T-helper 2 cell (primary cell): ENCODE results near the gene YEATS2.
A peak's percentile ranks its signal among the peaks of the same experiment; 100 is the strongest.

ENCODE experiments used
- DNase-seq, 5 experiments: peaks; one replicate each; pipeline versions ENCODE4 v3.0.0 to v3.0.0-alpha.2; 2012 to 2022

The YEATS2 gene

DNA sequence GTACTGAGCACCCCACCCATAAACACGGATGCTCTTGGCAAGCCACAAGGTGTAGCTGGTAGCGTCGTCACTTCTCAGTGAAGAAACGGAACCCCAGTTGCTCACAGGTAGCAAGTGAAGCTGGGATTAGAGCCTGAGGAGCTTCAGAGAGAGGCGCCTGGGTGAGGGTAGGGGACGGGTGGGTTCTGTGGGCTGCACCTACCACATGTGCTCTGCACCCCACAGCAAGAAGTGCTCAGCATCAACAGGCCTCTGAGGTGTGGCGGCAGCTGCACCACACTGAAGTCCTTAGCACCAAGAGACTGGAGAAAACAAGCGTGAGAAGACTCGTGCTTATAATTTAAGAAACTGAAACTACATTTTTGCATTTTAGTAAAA is 118.0 kb downstream of the YEATS2 start:
- DNase-seq, result peak in 1 of 5 experiments; percentile 56

DNA sequence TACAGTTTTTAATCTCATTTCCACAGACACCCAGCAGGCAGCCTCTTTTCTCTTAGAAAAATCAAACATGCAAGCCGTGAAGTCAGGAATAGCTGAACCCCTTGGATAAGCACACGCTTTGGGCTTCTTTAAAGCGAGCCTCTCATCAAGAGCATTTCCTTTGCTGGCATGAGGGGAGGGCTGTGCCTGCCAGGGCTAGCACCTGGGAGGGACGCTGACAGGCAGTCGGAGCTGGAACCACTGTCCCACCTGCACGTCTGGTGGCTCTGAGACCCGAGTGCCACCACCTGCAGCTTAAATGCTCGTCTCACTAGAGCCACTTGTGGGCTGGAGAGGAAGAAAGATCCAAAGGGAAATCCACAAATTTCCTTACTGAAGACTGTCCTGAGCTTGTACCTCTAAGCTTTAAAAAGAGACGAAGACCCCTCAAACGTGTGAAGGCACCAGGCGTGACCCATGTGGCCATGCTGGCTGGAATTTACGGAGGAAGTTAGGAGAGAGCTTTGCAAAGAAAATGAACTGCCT is 118.4 kb downstream of the YEATS2 start:
- no peak for DNase-seq

DNA sequence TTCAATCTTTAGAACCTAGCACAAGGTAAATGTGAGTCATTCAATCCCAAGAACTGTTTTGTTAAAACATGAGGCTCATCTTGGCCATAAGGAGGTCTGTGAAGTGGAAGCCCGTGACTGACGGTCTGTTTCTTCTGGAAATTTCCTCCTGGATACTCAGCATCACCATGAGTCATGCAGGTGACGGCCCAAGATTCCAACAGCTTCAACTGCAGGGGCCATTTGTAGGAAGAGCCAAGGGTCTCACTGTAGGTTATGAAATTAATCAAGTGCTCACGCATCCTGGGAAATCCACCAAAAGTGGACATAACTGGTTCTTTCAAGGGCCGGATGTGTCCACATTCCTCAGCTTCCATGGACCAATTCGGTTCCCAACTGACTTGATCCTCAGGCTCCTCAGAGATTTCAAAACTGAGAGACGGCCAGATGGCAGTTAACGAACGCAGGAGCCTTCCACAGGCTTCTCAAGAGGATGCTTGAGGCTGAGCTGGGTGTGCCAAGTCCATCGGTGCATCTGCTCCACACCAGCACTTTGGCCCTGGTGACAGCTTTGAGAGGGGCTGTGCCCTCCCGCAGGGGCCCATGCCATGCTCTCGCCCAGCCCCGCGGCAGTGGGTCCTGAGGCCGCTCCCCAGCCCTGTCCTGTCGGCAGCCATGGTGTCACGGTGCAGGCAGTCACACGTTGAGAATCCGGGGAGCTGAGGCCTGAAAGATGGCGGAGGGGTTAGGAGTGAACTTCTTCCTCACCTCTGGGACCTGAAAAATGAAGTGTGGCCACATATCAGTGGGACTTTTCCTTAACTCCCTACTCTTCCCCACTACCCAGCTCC is 119.3 kb downstream of the YEATS2 start:
- no peak for DNase-seq

DNA sequence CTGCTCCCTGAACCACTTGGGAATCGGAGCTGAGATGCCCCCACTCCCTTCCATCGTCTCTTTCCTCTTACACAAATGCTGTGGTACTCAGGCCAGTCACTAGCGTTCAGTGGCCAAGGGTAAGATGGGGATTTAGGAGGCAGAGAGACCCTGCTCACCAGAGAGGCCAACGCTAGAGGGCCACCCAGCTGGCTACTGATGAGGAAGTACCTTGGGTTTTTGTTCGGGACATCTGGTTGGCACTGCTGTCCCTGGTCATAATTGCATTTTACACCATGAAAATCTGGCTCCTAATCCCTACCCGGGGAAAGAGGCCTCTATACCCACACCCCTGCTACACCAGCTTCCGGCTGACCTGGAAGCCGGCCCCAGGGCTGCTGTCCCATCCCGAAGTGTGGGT is 120.0 kb downstream of the YEATS2 start:
- DNase-seq, result no peak

GRCh38 chr3:183818041-183818620 is 120.5 kb downstream of the YEATS2 start:
- no peak for DNase-seq

GRCh38 chr3:183818706-183819624 is 121.4 kb downstream of the YEATS2 start:
- no peak for DNase-seq

DNA sequence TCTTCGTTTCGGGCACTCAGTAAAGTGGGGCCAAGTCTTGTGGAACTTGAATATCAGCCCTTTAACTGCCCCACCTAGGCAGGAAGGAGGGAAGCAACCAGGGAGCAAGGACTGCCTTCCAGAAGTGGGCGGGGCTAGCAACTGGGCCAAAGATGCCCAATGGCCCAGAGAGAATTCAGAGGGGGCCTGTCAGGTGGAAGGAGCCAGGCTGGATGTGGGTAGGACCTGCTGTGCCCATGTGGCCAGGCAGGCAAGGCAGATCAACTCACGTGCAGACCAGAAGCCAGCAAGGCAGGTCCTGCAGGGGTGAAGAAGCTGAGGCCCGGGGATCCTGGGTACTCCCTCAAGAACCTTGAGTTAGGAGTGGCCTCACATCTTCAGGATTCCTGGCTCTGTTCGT is 122.2 kb downstream of the YEATS2 start:
- no peak for DNase-seq

- DNase-seq, result no peak
Measured at GRCh38 chr3:183822631-183823030, 125.0 kb downstream of the YEATS2 start.

- DNase-seq, result no peak
Measured at GRCh38 chr3:183823963-183824362, 126.4 kb downstream of the YEATS2 start.

DNA sequence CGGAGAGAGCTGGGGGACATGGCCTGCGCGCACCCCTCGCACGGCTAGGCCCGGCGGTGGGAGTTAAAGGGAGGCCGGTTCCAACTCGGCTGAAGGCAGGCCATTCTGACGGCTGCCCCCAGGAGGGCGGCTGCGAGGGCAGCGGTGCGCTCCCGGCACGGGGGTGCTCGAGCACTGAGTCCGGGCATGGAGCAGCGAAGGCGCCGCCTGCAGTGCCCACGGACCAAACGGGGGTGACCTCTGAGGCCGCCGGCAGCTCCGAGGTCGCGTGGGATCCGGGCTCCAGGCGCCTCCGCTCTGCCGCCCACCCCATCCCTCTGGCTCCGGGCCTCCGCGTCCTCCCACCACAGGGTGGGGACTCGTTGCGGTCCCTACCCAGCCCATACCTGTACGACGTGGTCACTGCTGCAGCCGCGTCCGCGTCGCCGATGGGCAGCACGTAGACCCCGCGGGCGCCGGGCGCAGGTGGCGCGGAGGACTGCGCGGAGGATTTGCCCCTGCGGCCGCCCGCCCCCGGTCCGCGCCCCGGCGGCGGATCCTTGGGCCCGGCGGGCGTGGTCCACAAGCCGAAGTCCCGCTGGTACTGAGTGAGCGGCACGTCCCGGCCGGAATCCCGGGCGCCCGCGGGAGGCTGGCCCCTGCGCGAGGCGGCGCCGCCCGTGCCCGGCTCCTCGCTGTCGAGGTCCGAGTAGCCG is 127.3 kb downstream of the YEATS2 start:
- DNase-seq, result no peak

- peak in 2 of 5 experiments; percentile 24 to 33 for DNase-seq
Measured at GRCh38 chr3:183825456-183826161, 128.0 kb downstream of the YEATS2 start, which contains the start of gene MAP6D1. Gene MAP6D1, minus strand, starts transcription at chr3:183825577. Its CDS starts 30 bp downstream, at chr3:183825547.

GRCh38 chr3:183826448-183827250 is 129.1 kb downstream of the YEATS2 start:
- no peak for DNase-seq

DNA sequence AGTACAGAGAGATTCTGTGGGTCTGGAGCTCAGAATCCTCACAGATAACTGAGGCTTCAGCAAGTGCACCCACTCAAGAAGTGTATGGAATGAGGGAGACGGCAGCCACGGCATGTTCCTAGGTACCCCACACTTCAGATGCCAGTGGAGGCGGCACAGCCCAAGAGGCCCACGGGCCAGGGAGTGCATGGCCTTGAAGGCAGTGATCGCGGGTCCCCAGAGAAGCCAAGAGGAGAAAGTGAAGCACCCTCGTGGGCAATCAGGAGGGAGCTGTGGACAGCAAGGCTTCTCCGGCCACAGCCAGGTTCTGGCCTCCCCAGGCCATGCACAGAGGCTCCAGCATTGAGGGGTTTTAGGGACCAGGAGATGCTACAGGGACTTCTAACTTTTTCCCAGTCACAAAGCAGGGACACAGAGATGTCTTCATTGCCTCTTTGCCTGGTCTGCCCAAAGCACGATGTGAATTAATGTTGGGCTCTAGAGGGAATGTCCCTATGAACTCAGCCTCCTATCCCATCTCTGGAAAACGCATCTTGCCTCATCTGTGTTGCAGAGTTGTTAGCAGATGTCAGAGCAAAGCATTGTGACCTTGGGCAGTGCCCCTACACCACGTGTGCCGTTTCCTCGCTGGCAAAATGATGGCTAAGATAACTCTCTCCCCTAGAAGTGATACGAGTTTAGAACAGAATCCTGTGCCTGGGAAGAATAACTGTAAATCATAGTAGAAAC is 130.4 kb downstream of the YEATS2 start:
- no peak for DNase-seq

GRCh38 chr3:183828538-183828870 is 130.9 kb downstream of the YEATS2 start:
- DNase-seq, result no peak

DNA sequence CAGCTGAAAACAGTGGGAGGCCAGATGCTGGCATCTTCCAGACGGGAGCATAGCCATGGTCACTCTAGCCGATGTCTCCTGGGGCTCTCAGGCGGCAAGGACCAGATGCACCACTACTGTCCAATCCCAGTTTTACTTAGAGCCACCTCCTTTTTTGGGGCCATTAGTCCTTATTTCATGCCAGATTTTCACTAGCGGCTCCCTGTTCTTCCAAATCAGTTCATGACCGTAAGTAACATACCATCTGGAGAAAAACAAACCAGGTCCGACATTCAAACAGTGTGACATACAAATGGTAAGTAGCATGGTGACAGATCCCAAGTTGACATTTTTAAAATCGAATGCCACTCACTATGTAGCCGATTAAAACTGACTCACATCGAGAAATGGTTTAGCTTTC is 131.9 kb downstream of the YEATS2 start:
- no peak for DNase-seq

DNA sequence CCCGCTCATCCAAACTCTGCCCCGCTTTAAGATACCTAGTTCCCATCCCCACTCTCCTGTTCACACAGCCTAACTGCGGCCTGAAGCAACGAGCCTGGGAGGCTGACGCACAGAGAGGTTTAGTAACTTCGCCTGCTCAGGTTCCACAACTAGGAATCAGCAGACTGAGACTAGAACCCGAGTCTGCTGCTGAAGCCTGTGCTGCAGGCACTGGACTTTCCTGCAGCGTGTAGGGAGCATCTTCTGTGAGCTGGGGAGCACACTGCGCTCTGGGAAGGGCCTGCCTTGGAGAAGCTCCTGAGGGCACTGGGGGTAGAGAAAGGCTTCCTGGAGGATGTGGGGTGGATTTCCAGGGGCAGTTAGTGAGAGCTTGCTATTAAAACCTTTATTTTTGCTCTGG is 132.6 kb downstream of the YEATS2 start:
- no peak for DNase-seq

- DNase-seq, result no peak
Measured at GRCh38 chr3:183833516-183833915, 135.9 kb downstream of the YEATS2 start.

DNA sequence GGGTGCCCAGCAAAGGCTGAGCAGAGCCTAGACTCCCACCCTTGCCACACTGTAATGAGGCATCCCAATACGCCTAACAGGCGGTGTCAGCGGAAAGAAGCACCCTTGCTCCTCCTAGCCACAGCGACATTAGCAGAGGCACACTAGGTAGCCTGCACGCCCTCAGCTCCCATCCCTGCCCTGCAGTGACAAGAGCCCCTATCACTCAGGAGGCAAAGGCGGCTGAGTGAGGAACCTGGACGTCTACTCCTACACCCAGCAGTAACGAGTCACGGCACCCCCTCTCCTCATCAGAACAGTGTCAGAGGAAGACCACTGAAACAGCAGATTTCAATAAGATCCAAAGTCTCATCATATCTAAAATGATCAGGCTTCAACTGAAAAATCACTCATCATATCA is 139.8 kb downstream of the YEATS2 start:
- no peak for DNase-seq

- no peak for DNase-seq
Measured at GRCh38 chr3:183837894-183838293, 140.3 kb downstream of the YEATS2 start.

DNA sequence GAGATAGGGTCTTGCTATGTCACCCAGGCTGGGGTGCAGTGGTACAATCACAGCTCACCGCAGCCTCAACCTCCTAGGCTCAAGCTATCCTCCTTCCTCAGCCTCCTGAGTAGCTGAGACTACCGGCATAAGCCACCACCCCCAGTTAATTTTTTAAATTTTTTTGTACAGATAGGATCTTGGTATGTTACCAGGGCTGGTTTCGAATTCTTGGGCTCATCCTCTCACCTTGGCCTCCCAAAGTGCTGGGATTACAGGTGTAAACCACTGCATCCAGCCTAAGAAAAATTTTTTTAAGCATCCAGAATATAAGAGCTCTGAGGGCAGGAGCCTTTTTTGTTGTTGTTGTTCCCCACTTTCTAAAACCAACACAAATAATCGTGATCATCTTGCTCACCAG is 142.2 kb downstream of the YEATS2 start:
- no peak for DNase-seq
